Spleen (tissue), 7 donors: ENCODE data around the gene SCN8A.

Experiments used
- CTCF ChIP-seq, 11 experiments: fragments of 200-600 bp in 7 of 11; fragments of 450-650 bp in 4 of 11; sonication (generic) in 4 of 11; IDR thresholded peaks in 8 of 11; conservative IDR thresholded peaks in 3 of 11; 1 replicate in 7 of 11; 2 replicates in 4 of 11; pipeline versions ENCODE4 v1.4.0 to v1.8.0; 2016 to 2021; ENCODE audit warnings: antibody characterized with exemption in 11 of 11, inconsistent platforms in 4 of 11, mild to moderate bottlenecking in 1 of 11
- POLR2A ChIP-seq, 3 donors: fragments of 450-650 bp; IDR thresholded peaks; one replicate each; pipeline ENCODE4 v1.5.1; 2017; ENCODE audit warnings: antibody characterized with exemption in 3 of 3, mild to moderate bottlenecking in 1 of 3
- POLR2AphosphoS5 ChIP-seq, 3 donors: sonication (generic); formaldehyde crosslinking; IDR thresholded peaks; one replicate each; pipeline ENCODE4 v1.5.1; 2017; ENCODE audit warnings: antibody characterized with exemption in 3 of 3
- donor health status: DM: no; HTN: no; CAD: no; lungs with moderate emphysema.
- donor health status: DM: no; HTN: no; CAD: no.
- donor health status: DM: no; HTN: no; CAD: no.

GRCh38 chr12:51546097-51546496 lies 44.9 kb upstream of the SCN8A start:
- no peak for TF ChIP-seq CTCF (IDR thresholded peaks at IDR 0.05 in 8 of 11, conservative IDR thresholded peaks at IDR 0.05 in 3 of 11)
- no peak for TF ChIP-seq POLR2AphosphoS5 (IDR thresholded peaks at IDR 0.05)
- TF ChIP-seq POLR2A (IDR thresholded peaks at IDR 0.05) = no peak
